Measurements from ENCODE around the gene ARAP3. TPM values are rescaled to one million over a fixed set of nuclear protein-coding genes. Genes with fewer than 3 reads are reported as not detected.
A peak's percentile ranks its signal among the peaks of the same experiment; 100 is the strongest.

Gene ARAP3
- total and polyA plus RNA-seq, 9 of the 15 experiments (the other 6 are each of a cell fraction or from before 2014, with no cell fraction given), result 0.83 to 25.7 (median 6.4) TPM

- TF ChIP-seq, protein P1, sequence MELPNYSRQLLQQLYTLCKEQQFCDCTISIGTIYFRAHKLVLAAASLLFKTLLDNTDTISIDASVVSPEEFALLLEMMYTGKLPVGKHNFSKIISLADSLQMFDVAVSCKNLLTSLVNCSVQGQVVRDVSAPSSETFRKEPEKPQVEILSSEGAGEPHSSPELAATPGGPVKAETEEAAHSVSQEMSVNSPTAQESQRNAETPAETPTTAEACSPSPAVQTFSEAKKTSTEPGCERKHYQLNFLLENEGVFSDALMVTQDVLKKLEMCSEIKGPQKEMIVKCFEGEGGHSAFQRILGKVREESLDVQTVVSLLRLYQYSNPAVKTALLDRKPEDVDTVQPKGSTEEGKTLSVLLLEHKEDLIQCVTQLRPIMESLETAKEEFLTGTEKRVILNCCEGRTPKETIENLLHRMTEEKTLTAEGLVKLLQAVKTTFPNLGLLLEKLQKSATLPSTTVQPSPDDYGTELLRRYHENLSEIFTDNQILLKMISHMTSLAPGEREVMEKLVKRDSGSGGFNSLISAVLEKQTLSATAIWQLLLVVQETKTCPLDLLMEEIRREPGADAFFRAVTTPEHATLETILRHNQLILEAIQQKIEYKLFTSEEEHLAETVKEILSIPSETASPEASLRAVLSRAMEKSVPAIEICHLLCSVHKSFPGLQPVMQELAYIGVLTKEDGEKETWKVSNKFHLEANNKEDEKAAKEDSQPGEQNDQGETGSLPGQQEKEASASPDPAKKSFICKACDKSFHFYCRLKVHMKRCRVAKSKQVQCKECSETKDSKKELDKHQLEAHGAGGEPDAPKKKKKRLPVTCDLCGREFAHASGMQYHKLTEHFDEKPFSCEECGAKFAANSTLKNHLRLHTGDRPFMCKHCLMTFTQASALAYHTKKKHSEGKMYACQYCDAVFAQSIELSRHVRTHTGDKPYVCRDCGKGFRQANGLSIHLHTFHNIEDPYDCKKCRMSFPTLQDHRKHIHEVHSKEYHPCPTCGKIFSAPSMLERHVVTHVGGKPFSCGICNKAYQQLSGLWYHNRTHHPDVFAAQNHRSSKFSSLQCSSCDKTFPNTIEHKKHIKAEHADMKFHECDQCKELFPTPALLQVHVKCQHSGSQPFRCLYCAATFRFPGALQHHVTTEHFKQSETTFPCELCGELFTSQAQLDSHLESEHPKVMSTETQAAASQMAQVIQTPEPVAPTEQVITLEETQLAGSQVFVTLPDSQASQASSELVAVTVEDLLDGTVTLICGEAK (IDR thresholded peaks at IDR 0.05), result peak; percentile 87
- TF ChIP-seq, protein P1 (CRISPR knock-in tag; IDR thresholded peaks at IDR 0.05), result no peak
- TF ChIP-seq, protein P2, sequence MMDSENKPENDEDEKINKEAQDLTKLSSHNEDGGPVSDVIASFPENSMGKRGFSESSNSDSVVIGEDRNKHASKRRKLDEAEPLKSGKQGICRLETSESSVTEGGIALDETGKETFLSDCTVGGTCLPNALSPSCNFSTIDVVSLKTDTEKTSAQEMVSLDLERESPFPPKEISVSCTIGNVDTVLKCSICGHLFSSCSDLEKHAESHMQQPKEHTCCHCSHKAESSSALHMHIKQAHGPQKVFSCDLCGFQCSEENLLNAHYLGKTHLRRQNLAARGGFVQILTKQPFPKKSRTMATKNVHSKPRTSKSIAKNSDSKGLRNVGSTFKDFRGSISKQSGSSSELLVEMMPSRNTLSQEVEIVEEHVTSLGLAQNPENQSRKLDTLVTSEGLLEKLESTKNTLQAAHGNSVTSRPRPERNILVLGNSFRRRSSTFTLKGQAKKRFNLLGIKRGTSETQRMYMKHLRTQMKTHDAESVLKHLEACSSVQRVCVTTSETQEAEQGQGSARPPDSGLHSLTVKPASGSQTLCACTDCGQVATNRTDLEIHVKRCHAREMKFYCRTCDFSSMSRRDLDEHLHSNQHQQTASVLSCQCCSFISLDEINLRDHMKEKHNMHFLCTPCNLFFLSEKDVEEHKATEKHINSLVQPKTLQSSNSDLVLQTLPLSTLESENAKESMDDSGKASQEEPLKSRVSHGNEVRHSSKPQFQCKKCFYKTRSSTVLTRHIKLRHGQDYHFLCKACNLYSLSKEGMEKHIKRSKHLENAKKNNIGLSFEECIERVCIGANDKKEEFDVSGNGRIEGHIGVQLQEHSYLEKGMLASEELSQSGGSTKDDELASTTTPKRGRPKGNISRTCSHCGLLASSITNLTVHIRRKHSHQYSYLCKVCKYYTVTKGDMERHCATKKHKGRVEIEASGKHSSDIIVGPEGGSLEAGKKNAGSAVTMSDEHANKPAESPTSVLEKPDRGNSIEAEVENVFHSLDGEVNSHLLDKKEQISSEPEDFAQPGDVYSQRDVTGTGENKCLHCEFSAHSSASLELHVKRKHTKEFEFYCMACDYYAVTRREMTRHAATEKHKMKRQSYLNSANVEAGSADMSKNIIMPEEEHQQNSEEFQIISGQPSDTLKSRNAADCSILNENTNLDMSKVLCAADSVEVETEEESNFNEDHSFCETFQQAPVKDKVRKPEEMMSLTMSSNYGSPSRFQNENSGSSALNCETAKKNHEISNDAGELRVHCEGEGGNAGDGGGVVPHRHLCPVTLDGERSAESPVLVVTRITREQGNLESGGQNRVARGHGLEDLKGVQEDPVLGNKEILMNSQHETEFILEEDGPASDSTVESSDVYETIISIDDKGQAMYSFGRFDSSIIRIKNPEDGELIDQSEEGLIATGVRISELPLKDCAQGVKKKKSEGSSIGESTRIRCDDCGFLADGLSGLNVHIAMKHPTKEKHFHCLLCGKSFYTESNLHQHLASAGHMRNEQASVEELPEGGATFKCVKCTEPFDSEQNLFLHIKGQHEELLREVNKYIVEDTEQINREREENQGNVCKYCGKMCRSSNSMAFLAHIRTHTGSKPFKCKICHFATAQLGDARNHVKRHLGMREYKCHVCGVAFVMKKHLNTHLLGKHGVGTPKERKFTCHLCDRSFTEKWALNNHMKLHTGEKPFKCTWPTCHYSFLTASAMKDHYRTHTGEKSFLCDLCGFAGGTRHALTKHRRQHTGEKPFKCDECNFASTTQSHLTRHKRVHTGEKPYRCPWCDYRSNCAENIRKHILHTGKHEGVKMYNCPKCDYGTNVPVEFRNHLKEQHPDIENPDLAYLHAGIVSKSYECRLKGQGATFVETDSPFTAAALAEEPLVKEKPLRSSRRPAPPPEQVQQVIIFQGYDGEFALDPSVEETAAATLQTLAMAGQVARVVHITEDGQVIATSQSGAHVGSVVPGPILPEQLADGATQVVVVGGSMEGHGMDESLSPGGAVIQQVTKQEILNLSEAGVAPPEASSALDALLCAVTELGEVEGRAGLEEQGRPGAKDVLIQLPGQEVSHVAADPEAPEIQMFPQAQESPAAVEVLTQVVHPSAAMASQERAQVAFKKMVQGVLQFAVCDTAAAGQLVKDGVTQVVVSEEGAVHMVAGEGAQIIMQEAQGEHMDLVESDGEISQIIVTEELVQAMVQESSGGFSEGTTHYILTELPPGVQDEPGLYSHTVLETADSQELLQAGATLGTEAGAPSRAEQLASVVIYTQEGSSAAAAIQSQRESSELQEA (IDR thresholded peaks at IDR 0.05; ENCODE audit: low read depth), result no peak
- TF ChIP-seq POLR2B (IDR thresholded peaks at IDR 0.05; ENCODE audit: low read depth, partially characterized antibody) (peak; percentile 30), CCNT2 (IDR thresholded peaks at IDR 0.05; ENCODE audit: borderline replicate concordance, extremely low read depth, insufficient read length, low read depth, low read length) (no peak), CBFB (CRISPR knock-in tag; IDR thresholded peaks at IDR 0.05) (no peak), POLR2A (conservative IDR thresholded peaks at IDR 0.05) (peak; percentile 57), HLTF (IDR thresholded peaks at IDR 0.05) (no peak), EGR1 (conservative IDR thresholded peaks at IDR 0.05) (peak; percentile 49), L3MBTL2 (IDR thresholded peaks at IDR 0.05) (no peak), GTF2E2 (tag; IDR thresholded peaks at IDR 0.05) (no peak), EP400 (IDR thresholded peaks at IDR 0.05) (peak; percentile 38)
These were observed 63.8 kb downstream of the ARAP3 start (continued) for GRCh38 chr5:141618030-141618803.

Measured in K562 (cell line).